ENCODE measurements around the gene TXK. TPM values are rescaled to one million over a fixed set of nuclear protein-coding genes. Genes with fewer than 3 reads are reported as not detected.

Gene TXK
- total and polyA plus RNA-seq, 10 of the 15 experiments (the other 5 are each of a cell fraction or from before 2014, with no cell fraction given): 0.44 to 2.9 (median 1.4) TPM

- CTCF ChIA-PET: no interaction called here
These were observed 12.9 kb downstream of the TXK start for GRCh38 chr4:48121180-48121579.

GRCh38 chr4:48120132-48120531 is 13.9 kb downstream of the TXK start:
- intact Hi-C loops (cut with micrococcal nuclease; ENCODE audit: unreplicated experiment): no loop called here
- CTCF ChIA-PET: no interaction called here
- no peaks in the 10 kb centered on the region for H3K36me3 ChIP-seq (ENCODE audit: control insufficient read depth in 2 of 2, insufficient read depth in 2 of 2, low read length in 1 of 2)
- H3K9ac ChIP-seq (ENCODE audit: control insufficient read depth, insufficient read depth, low read length): no peak overlapping the region
- RAD21 ChIA-PET (ENCODE audit: unreplicated experiment): no interaction called here
- H3K27me3 ChIP-seq (replicated peaks in 1 of 2; ENCODE audit: control insufficient read depth in 2 of 2, insufficient read depth in 2 of 2, low read length in 1 of 2): no peaks in the 10 kb centered on the region
- in situ Hi-C loops (cut with MboI): no loop called here
- POLR2A ChIA-PET: interaction anchor here (0.6 kb wide), 1 partner anchor 33 kb away, joined by 3 read pairs; no protein-coding TSS in a partner anchor
- no TSS peak for BruUV-seq (replicated peaks)
- SMC1A ChIA-PET (ENCODE audit: uncharacterized antibody, unreplicated experiment): no interaction called here
- 86% methylated on average over 13 of the region's 13 CpGs for WGBS (ENCODE audit: insufficient coverage, insufficient replicate concordance, low lambda C conversion rate, missing lambda C conversion rate)
- no peaks in the 10 kb centered on the region for H4K20me1 ChIP-seq (ENCODE audit: control insufficient read depth, insufficient read depth)
- no peaks in the 10 kb centered on the region for H3K79me2 ChIP-seq (ENCODE audit: control insufficient read depth, insufficient read depth, low read length)
- H2AFZ ChIP-seq (ENCODE audit: control insufficient read depth, low read depth, low read length): no peak overlapping the region
- FAIRE-seq: no peak
- no peaks in the 10 kb centered on the region for H3K9me3 ChIP-seq (replicated peaks; ENCODE audit: control insufficient read depth, insufficient read depth, low read length)
- no peak for TF ChIP-seq ATF7 (IDR thresholded peaks at IDR 0.05; ENCODE audit: low read depth)
- no peak for TF ChIP-seq ZBTB11 (CRISPR knock-in tag; IDR thresholded peaks at IDR 0.05)
- TF ChIP-seq ZBTB40 (IDR thresholded peaks at IDR 0.05; ENCODE audit: borderline replicate concordance): no peak
- no peak for TF ChIP-seq RFX5 (IDR thresholded peaks at IDR 0.05; ENCODE audit: low read depth, low read length)
- TF ChIP-seq NR2C1 (IDR thresholded peaks at IDR 0.05): no peak
- TF ChIP-seq ZBTB33 (IDR thresholded peaks at IDR 0.05): no peak
- no peak for DNase-seq (ENCODE audit: low read depth, low spot score)
- H3K4me3 ChIP-seq: no peak overlapping the region
- H3K27ac ChIP-seq (ENCODE audit: control insufficient read depth, insufficient read depth): no peak overlapping the region
- H3K4me2 ChIP-seq (ENCODE audit: control insufficient read depth, insufficient read depth): no peak overlapping the region
- no peak for ATAC-seq
- H3K4me1 ChIP-seq (ENCODE audit: control insufficient read depth, insufficient read depth, low read length): no peaks in the 10 kb centered on the region

More at GRCh38 chr4:48121180-48121579, 12.9 kb downstream of the TXK start:
- Histone ChIP-seq H3K4me1 (ENCODE audit: control insufficient read depth, insufficient read depth, low read length) (no peaks in the 10 kb centered on the region), H3K27me3 (replicated peaks in 1 of 2; ENCODE audit: control insufficient read depth in 2 of 2, insufficient read depth in 2 of 2, low read length in 1 of 2) (no peaks in the 10 kb centered on the region), H3K4me2 (ENCODE audit: control insufficient read depth, insufficient read depth) (no peak overlapping the region), H3K4me3 (no peak overlapping the region), H4K20me1 (ENCODE audit: control insufficient read depth, insufficient read depth) (no peaks in the 10 kb centered on the region), H3K9ac (ENCODE audit: control insufficient read depth, insufficient read depth, low read length) (no peak overlapping the region), H3K79me2 (ENCODE audit: control insufficient read depth, insufficient read depth, low read length) (no peaks in the 10 kb centered on the region), H3K36me3 (ENCODE audit: control insufficient read depth in 2 of 2, insufficient read depth in 2 of 2, low read length in 1 of 2) (no peaks in the 10 kb centered on the region), H3K27ac (ENCODE audit: control insufficient read depth, insufficient read depth) (no peak overlapping the region), H3K9me3 (replicated peaks; ENCODE audit: control insufficient read depth, insufficient read depth, low read length) (no peaks in the 10 kb centered on the region), H2AFZ (ENCODE audit: control insufficient read depth, low read depth, low read length) (no peak overlapping the region)
- FAIRE-seq (no peak), DNase-seq (ENCODE audit: low read depth, low spot score) (no peak), ATAC-seq (no peak)
- BruUV-seq (replicated peaks): no TSS peak
- in situ Hi-C loops (cut with MboI) (no loop called here), intact Hi-C loops (cut with micrococcal nuclease; ENCODE audit: unreplicated experiment) (no loop called here)
- RAD21 ChIA-PET (ENCODE audit: unreplicated experiment): no interaction called here
- SMC1A ChIA-PET (ENCODE audit: uncharacterized antibody, unreplicated experiment): no interaction called here
- POLR2A ChIA-PET: no interaction called here
- 97% methylated on average over 2 of the region's 2 CpGs for WGBS (ENCODE audit: insufficient coverage, insufficient replicate concordance, low lambda C conversion rate, missing lambda C conversion rate)
- no peak for TF ChIP-seq ZNF274 (IDR thresholded peaks at IDR 0.05; ENCODE audit: insufficient read depth, insufficient read length)

All from GM12878 (cell line).